HG03280 (cell line): Measurements from ENCODE around the gene ENHO.
A peak's percentile ranks its signal among the peaks of the same experiment; 100 is the strongest.

Experiments used
- ATAC-seq: cut with Tn5 transposase; IDR thresholded peaks from one replicate; pipeline ENCODE4 v1.9.1; 2021; ENCODE audit warnings: mild to moderate bottlenecking, moderate library complexity; ENCODE audit not compliant: unreplicated experiment

Gene ENHO

DNA sequence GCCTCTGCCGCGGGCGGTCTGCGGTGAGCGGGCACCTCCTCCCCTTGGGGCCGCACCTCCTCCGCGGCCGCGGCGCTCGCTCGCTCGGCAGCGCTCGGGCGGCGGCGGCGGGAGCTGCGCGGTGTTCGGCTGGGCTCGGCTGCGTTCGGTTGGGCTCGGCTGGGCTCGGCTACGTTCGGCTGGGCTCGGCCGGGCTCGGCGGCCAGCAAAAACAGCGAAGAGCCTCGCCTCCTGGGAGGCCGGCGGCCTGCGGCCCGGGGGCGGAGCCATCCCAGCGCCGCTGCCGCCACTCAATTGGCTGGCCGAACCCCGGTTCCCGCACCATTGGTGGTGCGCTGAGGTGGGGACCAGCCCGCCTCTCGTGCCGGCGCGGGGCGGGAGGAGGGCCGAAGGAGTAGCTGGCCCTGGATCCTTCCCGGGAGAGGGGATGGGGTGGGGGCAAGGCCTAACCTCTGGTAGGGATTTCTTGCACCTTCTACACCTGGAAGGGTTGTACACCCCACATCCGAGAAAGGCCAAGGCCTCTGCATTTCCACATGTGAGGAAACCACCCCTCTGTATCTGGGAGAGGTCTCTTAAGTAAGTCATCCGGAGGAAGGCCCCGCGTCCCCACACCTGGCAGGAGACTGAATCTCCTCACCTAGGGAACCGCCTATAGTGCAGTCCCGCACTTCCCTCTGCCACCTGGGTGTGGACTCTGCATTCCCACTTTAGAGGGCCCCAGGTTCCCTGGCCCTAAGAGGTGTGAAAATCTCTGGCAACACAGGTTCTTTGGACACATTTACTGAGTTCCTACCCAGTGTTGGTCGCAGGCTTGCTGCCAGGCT is at the start of gene ENHO:
TSS of gene ENHO (minus strand) at position 20 of the 827 bp plus-strand sequence. CDS start 1,295 bp downstream, outside the sequence.
- peak; percentile 87 for ATAC-seq

DNA sequence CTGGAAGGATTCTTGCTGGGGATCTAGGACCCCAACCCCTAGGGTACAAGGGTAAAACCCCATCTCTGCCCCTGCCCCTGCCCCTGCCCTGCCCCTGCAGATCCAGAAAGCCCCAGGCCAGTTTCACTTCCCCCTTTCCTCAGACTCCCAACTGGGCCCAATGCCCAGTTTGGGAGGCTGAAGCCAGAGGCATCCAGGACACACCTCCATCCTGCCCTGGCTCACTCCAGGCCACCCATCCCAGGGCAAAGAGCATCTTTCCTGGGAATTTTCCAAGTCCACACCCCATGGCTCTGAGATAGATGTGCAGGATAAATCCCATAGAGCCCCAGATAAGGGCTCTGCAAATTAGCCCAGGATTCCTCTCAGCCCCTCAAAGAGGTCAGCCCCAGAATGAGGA is 49.3 kb upstream of the ENHO start:
- ATAC-seq = no peak

GRCh38 chr9:34571481-34571810 is 48.7 kb upstream of the ENHO start:
- ATAC-seq = no peak

- ATAC-seq = no peak
These were observed 48.2 kb upstream of the ENHO start for GRCh38 chr9:34570809-34571480.

DNA sequence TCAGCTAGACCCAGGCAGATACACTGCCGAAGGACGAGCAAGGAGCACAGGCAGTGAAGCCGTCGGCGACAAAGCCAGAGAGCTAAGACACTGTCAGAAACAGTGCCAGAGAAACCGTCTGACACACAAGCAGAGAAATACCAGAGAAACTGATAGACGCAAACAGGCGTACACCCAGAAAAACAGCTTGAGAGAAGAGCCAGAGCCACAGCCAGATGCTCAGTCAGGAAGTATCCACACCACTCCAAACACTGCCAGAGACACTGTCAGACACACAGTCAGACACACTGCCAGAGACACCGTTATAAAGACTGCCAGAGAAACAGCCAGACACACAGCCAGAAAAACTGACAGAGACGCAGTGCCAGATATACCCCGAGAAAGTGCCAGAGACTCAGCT is 47.6 kb upstream of the ENHO start:
- no peak for ATAC-seq

GRCh38 chr9:34568774-34569173 is 46.0 kb upstream of the ENHO start:
- no peak for ATAC-seq

- ATAC-seq = no peak
These were observed 45.3 kb upstream of the ENHO start for GRCh38 chr9:34568133-34568532.

DNA sequence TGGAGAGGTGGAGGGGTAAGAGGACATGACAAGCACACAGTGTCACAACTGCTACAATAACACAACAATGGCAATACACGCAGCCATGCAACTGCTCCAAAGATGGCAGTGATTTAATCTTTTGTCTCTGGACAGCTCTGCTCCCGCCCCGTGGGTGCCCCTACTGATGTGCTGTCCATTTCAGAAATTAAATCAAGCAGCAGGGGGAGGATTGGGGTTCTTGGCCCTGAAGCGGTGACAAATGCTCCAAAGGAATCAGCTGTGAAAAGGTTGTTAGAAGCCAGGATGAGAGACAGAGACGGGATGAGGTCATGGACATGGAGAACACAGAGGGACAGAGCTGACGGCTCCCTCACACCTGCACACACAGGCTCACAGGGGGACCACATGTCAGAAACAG is 44.2 kb upstream of the ENHO start:
- ATAC-seq = no peak

- no peak for ATAC-seq
These were observed 43.5 kb upstream of the ENHO start for GRCh38 chr9:34566322-34566721.

DNA sequence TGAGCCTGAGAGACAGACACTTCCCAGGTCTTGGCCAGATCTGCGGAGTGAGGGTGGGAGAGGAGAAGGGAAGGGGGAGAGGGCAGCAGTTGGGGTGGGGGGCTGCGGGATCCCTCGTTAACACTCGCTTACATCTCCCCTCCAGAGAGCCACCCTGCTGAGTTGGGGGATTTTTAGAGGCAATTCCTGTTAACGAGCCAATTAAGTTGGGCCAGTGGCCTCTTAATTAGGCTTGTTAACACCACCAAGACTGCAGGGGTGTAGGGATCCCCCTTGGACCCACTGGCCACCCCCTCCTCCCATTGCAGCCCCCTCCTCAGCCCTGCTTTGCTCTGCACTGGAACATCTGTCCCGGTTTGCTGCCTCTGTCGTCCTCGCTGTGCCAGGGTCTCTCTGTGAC is 43.1 kb upstream of the ENHO start:
- no peak for ATAC-seq

DNA sequence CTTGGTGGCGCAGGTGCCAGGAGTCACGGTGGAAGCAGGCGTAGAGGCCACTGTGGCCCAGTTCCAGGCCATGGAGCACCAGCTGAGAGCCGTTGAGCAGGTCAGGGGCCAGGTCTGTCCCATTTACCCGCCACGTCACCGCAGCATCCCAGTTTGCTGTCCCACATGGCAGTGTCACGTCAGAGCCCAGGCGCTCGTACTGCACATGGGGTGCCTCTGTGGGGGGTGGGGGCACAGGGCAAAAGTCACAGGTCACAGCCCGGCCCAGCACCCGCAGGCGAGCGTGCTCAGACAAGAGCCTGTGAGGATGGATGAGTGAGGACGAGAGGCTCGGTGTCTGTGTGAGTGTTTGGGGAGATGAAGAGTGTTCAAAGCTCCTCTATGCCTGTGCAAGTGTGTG is 41.8 kb upstream of the ENHO start:
- no peak for ATAC-seq

DNA sequence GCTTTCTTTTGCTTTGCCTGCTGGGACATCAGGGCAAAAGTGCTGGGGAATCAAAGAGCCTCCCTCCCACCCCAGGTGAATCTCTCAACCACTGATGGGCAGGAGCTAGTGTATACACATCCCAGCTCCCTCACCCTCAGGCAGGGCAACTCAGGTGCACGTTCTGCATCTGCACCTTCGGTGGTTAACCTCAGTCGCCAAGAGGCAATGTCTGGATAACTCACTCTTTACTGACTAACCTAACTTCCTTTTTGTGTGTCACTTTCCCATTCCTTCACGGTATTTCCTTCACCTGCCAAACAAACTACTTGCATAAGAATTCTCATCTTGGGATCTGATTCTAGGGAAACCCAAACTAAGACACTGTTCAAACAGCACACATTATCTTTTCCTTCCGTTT is 40.5 kb upstream of the ENHO start:
- ATAC-seq = no peak

- no peak for ATAC-seq
These were observed 39.5 kb upstream of the ENHO start for GRCh38 chr9:34562135-34562745.

DNA sequence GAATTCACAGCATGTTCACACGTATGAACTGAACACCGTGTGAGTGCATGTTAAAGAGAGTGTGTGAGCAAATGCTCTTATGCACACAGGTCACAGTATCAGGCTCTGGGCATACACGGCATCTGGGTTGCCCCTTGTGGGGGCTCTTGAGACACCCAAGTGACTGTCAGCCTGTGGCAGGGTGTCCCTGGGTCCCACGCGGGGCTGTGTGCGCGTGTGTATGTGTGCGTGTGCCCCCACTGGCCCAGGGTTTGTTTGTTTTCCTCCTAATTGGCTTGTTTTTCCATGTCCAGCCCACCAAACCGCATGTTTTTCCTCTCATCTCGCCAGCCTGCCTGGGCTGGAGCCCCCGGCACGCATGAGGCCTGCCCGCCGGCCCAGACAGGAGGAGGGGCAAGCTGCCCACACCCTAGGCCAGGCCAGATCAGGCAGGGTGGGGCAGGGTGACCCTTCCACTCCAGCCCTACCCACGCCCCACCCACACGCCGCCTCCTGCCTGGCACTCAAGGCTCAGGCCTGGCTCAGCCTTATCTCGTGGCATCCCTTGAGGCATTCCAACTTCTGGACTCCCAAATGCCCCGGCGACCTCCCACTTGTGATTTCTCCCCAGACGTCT is 37.9 kb upstream of the ENHO start:
- ATAC-seq = no peak

DNA sequence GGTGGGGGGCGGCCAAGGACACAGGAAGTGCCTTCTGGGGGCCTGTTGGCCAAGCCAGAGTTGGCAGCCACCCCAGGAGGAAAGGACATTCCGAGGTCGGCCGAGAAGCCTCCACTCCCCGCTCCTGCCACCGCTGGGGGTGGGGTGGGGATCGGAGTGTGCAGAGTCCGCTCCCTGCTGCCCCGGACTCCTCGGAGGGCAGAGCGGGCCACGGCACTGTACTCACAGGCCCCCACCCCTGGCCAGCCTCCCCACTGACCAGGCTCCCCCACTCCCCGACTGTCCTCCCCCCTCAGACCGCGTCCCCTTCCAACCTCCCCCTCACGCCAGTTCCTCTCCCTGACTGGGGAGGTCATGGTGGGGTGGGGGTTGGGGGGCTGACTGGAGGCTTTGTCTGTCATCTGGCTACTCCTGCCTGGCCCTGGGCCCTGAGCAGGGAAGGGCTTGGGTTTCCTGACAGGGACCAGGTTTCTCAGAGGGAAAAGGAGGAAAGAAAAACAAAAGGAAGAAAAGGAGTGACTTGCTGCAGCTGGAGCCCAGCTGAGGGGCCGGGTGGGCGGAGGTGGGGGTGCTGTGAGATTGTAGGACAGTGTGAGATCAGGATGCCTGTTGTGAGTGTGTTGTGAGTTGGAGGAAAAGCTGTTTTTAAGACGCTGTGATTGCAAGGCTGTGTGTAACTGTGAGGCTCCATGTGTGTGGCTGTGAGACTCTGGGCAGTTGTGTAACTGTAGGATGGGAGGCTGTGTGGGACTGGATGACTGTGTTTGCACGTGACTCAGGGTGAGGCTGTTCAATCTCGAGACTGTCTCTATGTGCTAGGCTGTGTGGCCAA is 37.0 kb upstream of the ENHO start:
- ATAC-seq = no peak

GRCh38 chr9:34558919-34559623 is 36.3 kb upstream of the ENHO start:
- ATAC-seq = no peak

DNA sequence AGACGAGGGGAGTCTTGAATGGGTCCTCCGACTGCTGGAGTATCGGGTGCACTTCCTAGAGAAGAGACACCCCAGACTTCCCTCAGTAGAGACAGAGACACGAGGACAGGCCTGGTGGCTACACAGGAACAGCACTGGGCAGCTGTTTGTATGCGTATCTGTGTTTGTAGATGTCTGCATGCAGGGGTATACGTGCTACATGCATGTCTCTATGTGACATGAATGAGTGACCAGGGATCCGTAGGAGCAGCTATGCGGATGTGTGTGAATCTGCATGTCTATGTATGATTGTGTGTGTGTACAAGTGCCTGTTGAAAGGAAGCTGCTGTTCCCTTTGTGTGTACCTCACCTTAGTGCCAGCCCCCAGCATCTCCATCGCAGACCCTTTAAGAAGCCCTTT is 35.6 kb upstream of the ENHO start:
- ATAC-seq = no peak

DNA sequence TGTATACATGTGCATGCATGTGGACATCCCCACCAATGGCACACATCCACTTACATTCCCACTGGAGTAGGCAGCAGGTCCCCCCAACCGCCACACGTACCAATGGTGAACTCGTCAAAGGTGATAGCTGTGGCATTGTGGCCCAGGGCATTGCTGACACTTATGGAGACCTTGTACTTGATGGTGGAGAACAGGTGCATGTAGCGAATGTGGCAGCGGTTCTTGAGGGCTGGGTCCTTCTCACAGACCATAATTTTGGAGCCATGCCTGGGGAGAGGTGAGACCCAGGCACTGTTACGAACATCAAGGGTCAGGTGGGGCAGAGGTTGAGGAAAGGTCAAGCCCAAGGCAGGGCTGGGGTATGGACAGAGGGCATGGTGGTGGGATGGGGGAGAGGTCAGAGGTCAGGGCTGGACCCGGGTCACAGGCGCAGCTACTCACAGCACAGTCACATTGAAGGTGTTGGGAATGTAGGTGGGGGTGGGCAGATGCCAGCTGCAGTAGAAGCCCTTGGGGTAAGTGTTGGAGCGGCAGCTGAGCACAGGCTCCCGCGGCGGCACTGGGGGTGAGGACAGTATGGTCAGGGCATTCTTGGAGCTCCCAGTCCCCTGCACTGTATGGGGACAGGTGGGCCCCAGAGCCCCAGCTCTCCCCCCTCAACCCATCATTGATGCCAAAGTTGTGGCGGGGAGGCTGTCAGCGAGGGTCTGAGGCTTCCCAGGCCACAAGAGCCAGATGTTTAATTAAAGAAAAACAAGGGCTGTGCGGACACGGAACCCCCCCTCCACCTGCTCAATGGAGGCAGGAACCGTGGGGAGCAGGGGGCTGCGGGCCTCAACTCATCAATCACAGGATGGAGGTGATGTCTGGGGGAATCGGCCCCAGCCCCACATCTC is 34.9 kb upstream of the ENHO start:
- ATAC-seq = no peak

GRCh38 chr9:34556949-34557348 is 34.2 kb upstream of the ENHO start:
- ATAC-seq = no peak
